Sigmoid colon (tissue), 7 donors: ENCODE results near the gene SPRY4. TPM values are rescaled to one million over a fixed set of nuclear protein-coding genes. Genes with fewer than 3 reads are reported as not detected.
"Not testable (repeated sequence)": the region's sequence is repeated elsewhere in the genome, so short reads cannot be mapped to it uniquely, and the experiment has no call there.

Experiments
- DNase-seq: peaks from one replicate; pipeline ENCODE4 v3.0.0-alpha.2; 2019
- H3K27ac ChIP-seq, 4 donors: fragments of 200-600 bp; sonication (generic); one replicate each; pipeline ENCODE4 v1.5.1; 2016 to 2019; ENCODE audit warnings: mild to moderate bottlenecking in 1 of 4
- H3K27me3 ChIP-seq, 3 donors: fragments of 200-600 bp; sonication (generic); one replicate each; pipeline ENCODE4 v1.5.1; 2019; ENCODE audit warnings: mild to moderate bottlenecking in 1 of 3
- H3K36me3 ChIP-seq, 4 donors: fragments of 200-600 bp; sonication (generic); one replicate each; pipeline ENCODE4 v1.5.1; 2016 to 2019
- H3K4me1 ChIP-seq, 4 donors: fragments of 200-600 bp; sonication (generic); one replicate each; pipeline ENCODE4 v1.5.1; 2017 to 2019
- H3K4me3 ChIP-seq, 4 donors: fragments of 200-600 bp; sonication (generic); one replicate each; pipeline ENCODE4 v1.5.1; 2017 to 2019; ENCODE audit warnings: mild to moderate bottlenecking in 2 of 4, moderate library complexity in 1 of 4
- H3K9me3 ChIP-seq, 4 donors: fragments of 200-600 bp in 3 of 4; sonication (generic) in 3 of 4; one replicate each; pipeline versions ENCODE4 v1.5.1 to v1.6.1; 2013 to 2019
- EP300 ChIP-seq, 4 donors: sonication (generic); formaldehyde crosslinking; IDR thresholded peaks; one replicate each; pipeline ENCODE4 v1.6.1; 2017; ENCODE audit warnings: antibody characterized with exemption in 4 of 4
- POLR2A ChIP-seq, 2 donors: fragments of 450-650 bp; IDR thresholded peaks; one replicate each; pipeline ENCODE4 v1.6.1; 2016; ENCODE audit warnings: antibody characterized with exemption in 2 of 2, mild to moderate bottlenecking in 2 of 2, moderate library complexity in 2 of 2
- POLR2AphosphoS5 ChIP-seq, 4 donors: sonication (generic); formaldehyde crosslinking; IDR thresholded peaks; one replicate each; pipeline ENCODE4 v1.6.1; 2017; ENCODE audit warnings: antibody characterized with exemption in 4 of 4
- WGBS, 2 donors: extraction: QIAGEN DNeasy Blood & Tissue Kit; methylation state at CpG; one replicate each; pipeline ENCODE4 v1.1.7; 2013; 5-methylcytosine and 5-hydroxymethylcytosine counted together
- intact Hi-C: fragments of 100-400 bp; cut with DNase I; formaldehyde crosslinking; loops from one replicate; pipeline ENCODE4 v1.15.1; 2023
- polyA plus RNA-seq, 3 donors: library from polyadenylated mRNA; stranded (reverse); fragments of 200-250 nt; gene quantifications; one replicate each; pipeline ENCODE4 v1.2.3, GENCODE V29; 2013
- total RNA-seq, 4 donors: library from RNA; depleted of rRNA; stranded (reverse); fragments of >200 nt; gene quantifications; one replicate each; pipeline ENCODE4 v1.1.0, GENCODE V29; 2016
- TF ChIP-seq, protein P1 (sequence below), 4 experiments: fragments of 450-650 bp in 3 of 4; fragments of 200-600 bp in 1 of 4; IDR thresholded peaks; one replicate each; pipeline ENCODE4 v1.5.1; 2016 to 2019; ENCODE audit warnings: antibody characterized with exemption in 4 of 4, mild to moderate bottlenecking in 3 of 4, moderate library complexity in 2 of 4
- donor health status: healthy with polysubstance abuse.
- donor health status: Bipolar disorder and iron deficiency.
- donor health status: healthy.

Gene SPRY4
- total and polyA plus RNA-seq, 7 donors: 1.8 to 15.7 (median 8.6) TPM

DNA sequence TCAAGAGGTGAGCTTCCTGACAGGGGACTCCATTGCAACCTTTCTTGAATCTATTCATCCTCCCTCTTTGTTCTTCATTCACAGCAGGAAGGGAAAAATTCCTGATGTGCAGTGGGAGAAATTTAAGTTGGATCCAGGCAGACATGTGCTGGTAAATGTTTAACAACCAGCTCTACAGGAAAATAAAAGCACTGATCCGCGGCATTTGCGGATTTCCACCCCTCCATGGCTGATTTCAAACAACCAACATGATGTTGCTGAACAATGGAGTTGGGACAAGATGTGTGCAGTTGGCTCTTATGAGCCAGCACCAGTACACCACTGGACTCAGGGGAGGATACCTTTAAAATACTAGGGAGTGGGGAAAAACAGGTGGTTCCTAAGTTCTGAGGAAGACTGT lies 47.0 kb downstream of the SPRY4 start:
- Histone ChIP-seq H3K9me3 (no peaks in the 10 kb centered on the region), H3K36me3 (no peaks in the 10 kb centered on the region), H3K27me3 (no peaks in the 10 kb centered on the region), H3K4me3 (no peak overlapping the region), H3K4me1 (no peaks in the 10 kb centered on the region), H3K27ac (no peak overlapping the region)
- TF ChIP-seq POLR2A (IDR thresholded peaks at IDR 0.05) (no peak), EP300 (IDR thresholded peaks at IDR 0.05) (no peak), POLR2AphosphoS5 (IDR thresholded peaks at IDR 0.05) (no peak)
- TF ChIP-seq, protein P1, sequence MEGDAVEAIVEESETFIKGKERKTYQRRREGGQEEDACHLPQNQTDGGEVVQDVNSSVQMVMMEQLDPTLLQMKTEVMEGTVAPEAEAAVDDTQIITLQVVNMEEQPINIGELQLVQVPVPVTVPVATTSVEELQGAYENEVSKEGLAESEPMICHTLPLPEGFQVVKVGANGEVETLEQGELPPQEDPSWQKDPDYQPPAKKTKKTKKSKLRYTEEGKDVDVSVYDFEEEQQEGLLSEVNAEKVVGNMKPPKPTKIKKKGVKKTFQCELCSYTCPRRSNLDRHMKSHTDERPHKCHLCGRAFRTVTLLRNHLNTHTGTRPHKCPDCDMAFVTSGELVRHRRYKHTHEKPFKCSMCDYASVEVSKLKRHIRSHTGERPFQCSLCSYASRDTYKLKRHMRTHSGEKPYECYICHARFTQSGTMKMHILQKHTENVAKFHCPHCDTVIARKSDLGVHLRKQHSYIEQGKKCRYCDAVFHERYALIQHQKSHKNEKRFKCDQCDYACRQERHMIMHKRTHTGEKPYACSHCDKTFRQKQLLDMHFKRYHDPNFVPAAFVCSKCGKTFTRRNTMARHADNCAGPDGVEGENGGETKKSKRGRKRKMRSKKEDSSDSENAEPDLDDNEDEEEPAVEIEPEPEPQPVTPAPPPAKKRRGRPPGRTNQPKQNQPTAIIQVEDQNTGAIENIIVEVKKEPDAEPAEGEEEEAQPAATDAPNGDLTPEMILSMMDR (IDR thresholded peaks at IDR 0.05): no peak
- intact Hi-C loops: no loop called here
- WGBS, 2 donors: 19 to 61% methylated on average over 3 of the region's 3 CpGs
- DNase-seq: no peak

DNA sequence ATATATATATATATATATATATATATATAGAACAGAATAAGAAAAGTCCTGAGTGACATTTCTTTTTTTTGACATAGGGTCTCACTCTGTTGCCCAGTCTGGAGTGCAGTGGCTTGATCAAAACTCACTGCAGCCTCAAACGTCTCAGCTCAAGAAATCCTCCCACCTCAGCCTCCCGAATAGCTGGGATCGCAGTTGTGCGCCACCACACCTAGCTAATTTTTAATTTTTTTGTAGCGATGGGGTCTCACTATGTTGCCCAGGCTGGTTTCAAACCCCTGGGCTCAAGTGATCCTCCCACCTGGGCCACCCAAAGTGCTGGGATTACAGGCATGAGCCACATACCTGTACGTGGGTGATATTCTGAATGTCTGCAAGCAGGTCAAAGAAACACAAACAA lies 48.3 kb downstream of the SPRY4 start:
- DNase-seq: no peak
- Histone ChIP-seq H3K36me3 (no peaks in the 10 kb centered on the region), H3K27me3 (no peaks in the 10 kb centered on the region), H3K4me3 (no peak overlapping the region), H3K27ac (no peak overlapping the region), H3K4me1 (no peaks in the 10 kb centered on the region), H3K9me3 (no peaks in the 10 kb centered on the region)
- intact Hi-C loops: no loop called here
- 79 to 80% methylated on average over 6 of the region's 6 CpGs for WGBS, 2 donors
- TF ChIP-seq POLR2AphosphoS5 (IDR thresholded peaks at IDR 0.05) (no peak), POLR2A (IDR thresholded peaks at IDR 0.05) (no peak), EP300 (IDR thresholded peaks at IDR 0.05) (no peak)
- TF ChIP-seq, protein P1 (IDR thresholded peaks at IDR 0.05): no peak

DNA sequence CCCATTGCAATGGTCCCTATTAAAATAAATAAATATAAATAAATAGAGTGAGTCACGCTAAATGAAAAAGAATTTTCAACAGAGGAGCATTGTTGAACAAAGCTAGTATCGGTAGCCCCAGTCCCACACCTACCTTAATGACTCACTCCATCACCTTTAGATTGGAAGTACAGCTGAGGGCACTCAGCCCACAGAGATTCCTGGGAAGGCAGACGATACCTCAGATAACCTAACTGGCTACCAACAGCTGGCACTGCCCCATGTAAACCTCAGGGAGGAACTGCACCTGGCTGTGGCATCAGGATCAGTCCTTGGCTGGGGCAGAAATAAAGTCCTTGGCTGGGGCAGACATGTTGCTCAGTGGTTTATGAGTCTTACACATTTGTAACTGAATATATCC lies 49.3 kb downstream of the SPRY4 start:
- no peak for DNase-seq
- WGBS, 2 donors: 25 to 82% methylated on average over 3 of the region's 3 CpGs

GRCh38 chr5:142272596-142272995 lies 52.2 kb downstream of the SPRY4 start:
- H3K4me1 ChIP-seq, H3K4me3 ChIP-seq, H3K9me3 ChIP-seq, intact Hi-C loops, DNase-seq, H3K27me3 ChIP-seq, H3K36me3 ChIP-seq, H3K27ac ChIP-seq: not testable (repeated sequence)
- WGBS, 2 donors: 74 to 95% methylated on average over 5 of the region's 5 CpGs

More for the DNA sequence above, 49.3 kb downstream of the SPRY4 start:
- intact Hi-C loops: no loop called here
- no peak overlapping the region for H3K4me3 ChIP-seq
- H3K36me3 ChIP-seq: no peaks in the 10 kb centered on the region
- no peaks in the 10 kb centered on the region for H3K9me3 ChIP-seq
- H3K27me3 ChIP-seq: no peaks in the 10 kb centered on the region
- TF ChIP-seq, protein P1 (IDR thresholded peaks at IDR 0.05): no peak
- TF ChIP-seq POLR2AphosphoS5 (IDR thresholded peaks at IDR 0.05) (no peak), EP300 (IDR thresholded peaks at IDR 0.05) (no peak), POLR2A (IDR thresholded peaks at IDR 0.05) (no peak)
- H3K4me1 ChIP-seq: no peaks in the 10 kb centered on the region
- no peak overlapping the region for H3K27ac ChIP-seq

DNA sequence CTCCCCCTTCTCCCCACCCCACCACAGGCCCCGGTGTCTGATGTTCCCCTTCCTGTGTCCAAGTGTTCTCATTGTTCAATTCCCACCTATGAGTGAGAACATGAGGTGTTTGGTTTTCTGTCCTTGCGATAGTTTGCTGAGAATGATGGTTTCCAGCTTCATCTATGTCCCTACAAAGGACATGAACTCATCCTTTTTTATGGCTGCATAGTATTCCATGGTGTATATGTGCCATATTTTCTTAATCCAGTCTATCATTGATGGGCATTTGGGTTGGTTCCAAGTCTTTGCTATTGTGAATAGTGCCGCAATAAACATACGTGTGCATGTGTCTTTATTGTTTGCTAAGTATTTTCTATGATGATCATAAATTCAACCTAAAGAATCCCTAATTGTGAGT lies 60.7 kb downstream of the SPRY4 start:
- H3K27ac ChIP-seq, DNase-seq, H3K27me3 ChIP-seq, H3K9me3 ChIP-seq, H3K4me3 ChIP-seq, intact Hi-C loops, H3K4me1 ChIP-seq, H3K36me3 ChIP-seq: not testable (repeated sequence)
- WGBS, 2 donors: 92 to 93% methylated on average over 4 of the region's 4 CpGs

- H3K9me3 ChIP-seq: no peaks in the 10 kb centered on the region
- WGBS, 2 donors: 71 to 75% methylated on average over 3 of the region's 3 CpGs
- no peaks in the 10 kb centered on the region for H3K27me3 ChIP-seq
- intact Hi-C loops: no loop called here
- H3K36me3 ChIP-seq: no peaks in the 10 kb centered on the region
- H3K4me3 ChIP-seq: no peak overlapping the region
- no peak overlapping the region for H3K27ac ChIP-seq
- no peaks in the 10 kb centered on the region for H3K4me1 ChIP-seq
- TF ChIP-seq, protein P1 (IDR thresholded peaks at IDR 0.05): no peak
- no peak for TF ChIP-seq POLR2A (IDR thresholded peaks at IDR 0.05)
- TF ChIP-seq POLR2AphosphoS5 (IDR thresholded peaks at IDR 0.05): no peak
- TF ChIP-seq EP300 (IDR thresholded peaks at IDR 0.05): no peak
- no peak for DNase-seq
Measured at GRCh38 chr5:142263346-142263745, 61.5 kb downstream of the SPRY4 start.
